ENCODE results near the gene CYTH2. TPM values are rescaled to one million over a fixed set of nuclear protein-coding genes. Genes with fewer than 3 reads are reported as not detected.

Gene CYTH2
- total RNA-seq, 2 experiments from 2014 or later, result 44.0 to 53.2 TPM

GRCh38 chr19:48530066-48530720 lies 61.0 kb downstream of the CYTH2 start:
- Histone ChIP-seq H3K36me3 (ENCODE audit: insufficient read depth, low read length) (no peaks in the 10 kb centered on the region), H3K27ac (ENCODE audit: low read depth, low read length, poor library complexity, severe bottlenecking) (no peak overlapping the region), H2AFZ (ENCODE audit: low read length) (no peak overlapping the region), H3K9me2 (ENCODE audit: insufficient read depth, low read length) (no peaks in the 10 kb centered on the region), H3K79me2 (ENCODE audit: insufficient read depth, low read depth, low read length) (no peaks in the 10 kb centered on the region), H3K4me1 (ENCODE audit: insufficient read depth, low read length, poor library complexity, severe bottlenecking) (no peaks in the 10 kb centered on the region), H3K4me2 (ENCODE audit: low read length) (no peak overlapping the region), H3K9me3 (ENCODE audit: low read length) (peaks cover 9% of the 10 kb centered on the region; the same call in 1 of the 2 replicates), H4K20me1 (ENCODE audit: insufficient read depth, low read length) (no peaks in the 10 kb centered on the region), H3K4me3 (ENCODE audit: low read depth, low read length, poor library complexity, severe bottlenecking) (no peak overlapping the region)
- no peak for DNase-seq (ENCODE audit: low spot score)
- POLR2A ChIA-PET, result no interaction called here
- TF ChIP-seq EZH2phosphoT487 (IDR thresholded peaks at IDR 0.05; ENCODE audit: borderline replicate concordance, low read depth, low read length) (no peak), CTCF (conservative IDR thresholded peaks at IDR 0.05; ENCODE audit: low read length) (no peak)
- no TSS peak for BruUV-seq (replicated peaks)
- intact Hi-C loops (cut with micrococcal nuclease; ENCODE audit: unreplicated experiment), result no loop called here
- CTCF ChIA-PET (ENCODE audit: unreplicated experiment), result no interaction called here

- ChIA-PET CTCF (ENCODE audit: unreplicated experiment) (no interaction called here), POLR2A (no interaction called here)
- no peak for DNase-seq (ENCODE audit: low spot score)
- no peak overlapping the region for H3K4me3 ChIP-seq (ENCODE audit: low read depth, low read length, poor library complexity, severe bottlenecking)
- TF ChIP-seq CTCF (conservative IDR thresholded peaks at IDR 0.05; ENCODE audit: low read length), result no peak
- no peak for TF ChIP-seq EZH2phosphoT487 (IDR thresholded peaks at IDR 0.05; ENCODE audit: borderline replicate concordance, low read depth, low read length)
- no peak overlapping the region for H2AFZ ChIP-seq (ENCODE audit: low read length)
- no TSS peak for BruUV-seq (replicated peaks)
- H3K9me3 ChIP-seq (ENCODE audit: low read length), result peaks cover 9% of the 10 kb centered on the region; the same call in 1 of the 2 replicates
- H3K4me2 ChIP-seq (ENCODE audit: low read length), result no peak overlapping the region
- H3K36me3 ChIP-seq (ENCODE audit: insufficient read depth, low read length), result no peaks in the 10 kb centered on the region
- no peaks in the 10 kb centered on the region for H3K9me2 ChIP-seq (ENCODE audit: insufficient read depth, low read length)
- H4K20me1 ChIP-seq (ENCODE audit: insufficient read depth, low read length), result no peaks in the 10 kb centered on the region
- H3K4me1 ChIP-seq (ENCODE audit: insufficient read depth, low read length, poor library complexity, severe bottlenecking), result no peaks in the 10 kb centered on the region
- intact Hi-C loops (cut with micrococcal nuclease; ENCODE audit: unreplicated experiment), result no loop called here
- H3K79me2 ChIP-seq (ENCODE audit: insufficient read depth, low read depth, low read length), result no peaks in the 10 kb centered on the region
- H3K27ac ChIP-seq (ENCODE audit: low read depth, low read length, poor library complexity, severe bottlenecking), result no peak overlapping the region
Observed at GRCh38 chr19:48530770-48531169, 61.6 kb downstream of the CYTH2 start.

Other genes with a start within 250 kb of the CYTH2 start
- gene CARD8, start 213.5 kb upstream of the CYTH2 start, total RNA-seq (2014; rRNA removed; shearing (Covaris generic)), result 51.0 and 52.5 TPM in 2 replicates
- gene CARD8, start 213.5 kb upstream of the CYTH2 start, total RNA-seq (2022), result 56.1 and 82.9 TPM in 2 replicates
- gene ZNF114, start 199.3 kb upstream of the CYTH2 start, total RNA-seq (2014; rRNA removed; shearing (Covaris generic)), result not detected in 2 replicates
- not detected in 2 replicates for gene ZNF114, start 199.3 kb upstream of the CYTH2 start, total RNA-seq (2022)
- 14.5 and 33.8 TPM in 2 replicates for gene EMP3, start 143.8 kb upstream of the CYTH2 start, total RNA-seq (2014; rRNA removed; shearing (Covaris generic))
- gene EMP3, start 143.8 kb upstream of the CYTH2 start, total RNA-seq (2022), result 21.1 and 23.1 TPM in 2 replicates
- gene TMEM143, start 105.4 kb upstream of the CYTH2 start, total RNA-seq (2014; rRNA removed; shearing (Covaris generic)), result 18.2 and 31.1 TPM in 2 replicates
- gene TMEM143, start 105.4 kb upstream of the CYTH2 start, total RNA-seq (2022), result 31.4 and 37.9 TPM in 2 replicates
- 0.38 and 0.51 TPM in 2 replicates for gene SYNGR4, start 105.0 kb upstream of the CYTH2 start, total RNA-seq (2014; rRNA removed; shearing (Covaris generic))
- 1.0 and 1.2 TPM in 2 replicates for gene SYNGR4, start 105.0 kb upstream of the CYTH2 start, total RNA-seq (2022)
- gene KDELR1, start 77.8 kb upstream of the CYTH2 start, total RNA-seq (2014; rRNA removed; shearing (Covaris generic)), result 26.2 and 38.8 TPM in 2 replicates
- gene KDELR1, start 77.8 kb upstream of the CYTH2 start, total RNA-seq (2022), result 63.8 and 74.0 TPM in 2 replicates
- gene GRIN2D, start 75.7 kb upstream of the CYTH2 start, total RNA-seq (2014; rRNA removed; shearing (Covaris generic)), result not detected in 2 replicates
- 0.06 and 0.11 TPM in 2 replicates for gene GRIN2D, start 75.7 kb upstream of the CYTH2 start, total RNA-seq (2022)
- 34.4 and 35.8 TPM in 2 replicates for gene GRWD1, start 23.4 kb upstream of the CYTH2 start, total RNA-seq (2014; rRNA removed; shearing (Covaris generic))
- gene GRWD1, start 23.4 kb upstream of the CYTH2 start, total RNA-seq (2022), result 26.3 and 32.1 TPM in 2 replicates
- 0.57 and 0.85 TPM in 2 replicates for gene KCNJ14, start 13.8 kb upstream of the CYTH2 start, total RNA-seq (2014; rRNA removed; shearing (Covaris generic))
- gene KCNJ14, start 13.8 kb upstream of the CYTH2 start, total RNA-seq (2022), result 2.5 and 2.6 TPM in 2 replicates
- gene LMTK3, start 42.5 kb downstream of the CYTH2 start, total RNA-seq (2014; rRNA removed; shearing (Covaris generic)), result 1.3 and 2.3 TPM in 2 replicates
- gene LMTK3, start 42.5 kb downstream of the CYTH2 start, total RNA-seq (2022), result 9.7 and 11.5 TPM in 2 replicates
- gene SULT2B1, start 82.8 kb downstream of the CYTH2 start, total RNA-seq (2014; rRNA removed; shearing (Covaris generic)), result not detected in 2 replicates
- not detected in 2 replicates for gene SULT2B1, start 82.8 kb downstream of the CYTH2 start, total RNA-seq (2022)
- gene SPACA4, start 137.4 kb downstream of the CYTH2 start, total RNA-seq (2014; rRNA removed; shearing (Covaris generic)), result not detected in 2 replicates
- gene SPACA4, start 137.4 kb downstream of the CYTH2 start, total RNA-seq (2022), result not detected in 2 replicates
- 3.7 and 6.2 TPM in 2 replicates for gene FAM83E, start 145.7 kb downstream of the CYTH2 start, total RNA-seq (2014; rRNA removed; shearing (Covaris generic))
- 3.0 and 5.6 TPM in 2 replicates for gene FAM83E, start 145.7 kb downstream of the CYTH2 start, total RNA-seq (2022)
- gene RPL18, start 149.8 kb downstream of the CYTH2 start, total RNA-seq (2014; rRNA removed; shearing (Covaris generic)), result 3,527 and 5,064 TPM in 2 replicates
- gene RPL18, start 149.8 kb downstream of the CYTH2 start, total RNA-seq (2022), result 1,333 and 1,494 TPM in 2 replicates
- 12.4 and 18.2 TPM in 2 replicates for gene SPHK2, start 150.1 kb downstream of the CYTH2 start, total RNA-seq (2014; rRNA removed; shearing (Covaris generic))
- gene SPHK2, start 150.1 kb downstream of the CYTH2 start, total RNA-seq (2022), result 33.3 and 34.8 TPM in 2 replicates
- 20.8 and 35.6 TPM in 2 replicates for gene DBP, start 168.0 kb downstream of the CYTH2 start, total RNA-seq (2014; rRNA removed; shearing (Covaris generic))
- 15.7 and 19.0 TPM in 2 replicates for gene DBP, start 168.0 kb downstream of the CYTH2 start, total RNA-seq (2022)
- 2.5 and 2.7 TPM in 2 replicates for gene CA11, start 176.8 kb downstream of the CYTH2 start, total RNA-seq (2014; rRNA removed; shearing (Covaris generic))
- 4.6 and 10.8 TPM in 2 replicates for gene CA11, start 176.8 kb downstream of the CYTH2 start, total RNA-seq (2022)
- 0.16 TPM in 1 of 2 replicates, not detected in the other for gene NTN5, start 203.6 kb downstream of the CYTH2 start, total RNA-seq (2014; rRNA removed; shearing (Covaris generic))
- gene NTN5, start 203.6 kb downstream of the CYTH2 start, total RNA-seq (2022), result 0.20 and 0.53 TPM in 2 replicates
- gene FUT2, start 226.6 kb downstream of the CYTH2 start, total RNA-seq (2014; rRNA removed; shearing (Covaris generic)), result not detected in 2 replicates
- gene FUT2, start 226.6 kb downstream of the CYTH2 start, total RNA-seq (2022), result not detected in 2 replicates